ENCODE results near the gene RNGTT. TPM values are rescaled to one million over a fixed set of nuclear protein-coding genes. Genes with fewer than 3 reads are reported as not detected.

The RNGTT gene
- total and polyA plus RNA-seq, 10 of the 15 experiments (the other 5 are each of a cell fraction or from before 2014, with no cell fraction given) = 7.7 to 30.4 (median 22.2) TPM

DNA sequence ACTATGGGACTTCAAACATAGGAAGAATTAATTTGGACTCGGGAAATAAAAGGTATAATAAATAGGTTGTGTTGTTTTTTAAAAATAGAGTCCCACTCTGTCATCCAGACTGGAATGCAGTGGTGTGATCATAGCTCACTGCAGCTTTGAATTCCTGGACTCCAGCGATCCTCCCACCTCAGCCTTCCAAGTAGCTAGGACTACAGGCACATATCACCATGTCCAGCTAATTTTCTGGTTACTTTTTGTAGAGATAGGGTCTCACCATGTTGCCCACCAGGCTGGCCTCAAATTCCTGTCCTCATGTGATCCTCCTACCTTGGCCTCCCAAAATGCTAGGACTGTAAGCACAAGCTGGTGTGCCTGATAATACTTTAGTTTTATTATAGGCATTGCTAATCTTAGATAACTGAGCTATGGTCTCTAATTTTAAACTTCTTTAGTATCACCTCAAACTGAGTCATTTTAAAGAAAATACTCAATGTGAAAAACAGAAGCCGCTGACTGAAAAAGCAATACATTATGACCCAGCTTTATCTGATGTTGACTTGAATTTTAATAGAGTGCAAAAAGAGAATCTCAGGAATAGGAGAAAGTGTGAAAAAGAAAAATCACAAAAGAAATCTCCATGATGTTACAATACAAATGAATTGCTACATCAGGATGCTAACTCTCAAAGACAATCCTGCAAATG is 251.0 kb downstream of the RNGTT start:
- peaks cover 5% of the 10 kb centered on the region; the same call in 1 of the 2 replicates for H3K4me1 ChIP-seq (ENCODE audit: control insufficient read depth, insufficient read depth, low read length)
- BruUV-seq (replicated peaks) = no TSS peak
- no peak overlapping the region for H3K27ac ChIP-seq (ENCODE audit: control insufficient read depth, insufficient read depth)
- intact Hi-C loops (cut with micrococcal nuclease; ENCODE audit: unreplicated experiment) = no loop called here
- DNase-seq (ENCODE audit: low read depth, low spot score) (no peak), ATAC-seq (no peak), FAIRE-seq (no peak)
- no peaks in the 10 kb centered on the region for H3K79me2 ChIP-seq (ENCODE audit: control insufficient read depth, insufficient read depth, low read length)
- TF ChIP-seq ZSCAN29 (IDR thresholded peaks at IDR 0.05) (no peak), CBX5 (IDR thresholded peaks at IDR 0.05; ENCODE audit: low read depth) (no peak), RUNX3 (IDR thresholded peaks at IDR 0.05; ENCODE audit: low read length) (peak; percentile 10; the same call in 1 of the 2 replicates), MEF2A (IDR thresholded peaks at IDR 0.05; ENCODE audit: insufficient read depth, low read depth, low read length) (0 out of 2 replicates have a peak, but pooled peaks have one; percentile 37), SIX5 (IDR thresholded peaks at IDR 0.05; ENCODE audit: low read depth, low read length, severe bottlenecking) (no peak), WRNIP1 (IDR thresholded peaks at IDR 0.05; ENCODE audit: borderline replicate concordance, low read depth, low read length) (no peak), JUNB (IDR thresholded peaks at IDR 0.05) (peak; percentile 70), NFIC (IDR thresholded peaks at IDR 0.05; ENCODE audit: low read depth, low read length) (peak; percentile 48; the same call in 1 of the 2 replicates)
- RAD21 ChIA-PET (ENCODE audit: unreplicated experiment) = interaction anchor here (0.6 to 4.6 kb wide), 3 partner anchors 15 to 156 kb away, joined by 3 to 14 read pairs (median 3); no protein-coding TSS in a partner anchor
- no peak overlapping the region for H3K4me3 ChIP-seq
- peaks cover 0 to 3% of the 10 kb centered on the region in 2 experiments; a peak in 2 of 4 replicates for H3K36me3 ChIP-seq (ENCODE audit: control insufficient read depth in 2 of 2, insufficient read depth in 2 of 2, low read length in 1 of 2)
- no peak overlapping the region for H3K4me2 ChIP-seq (ENCODE audit: control insufficient read depth, insufficient read depth)
- POLR2A ChIA-PET = no interaction called here
- no peak overlapping the region for H2AFZ ChIP-seq (ENCODE audit: control insufficient read depth, low read depth, low read length)
- SMC1A ChIA-PET (ENCODE audit: uncharacterized antibody, unreplicated experiment) = interaction anchor here (0.7 to 2.5 kb wide), 8 partner anchors 9 to 212 kb away, joined by 3 to 12 read pairs (median 4); no protein-coding TSS in a partner anchor
- no peaks in the 10 kb centered on the region for H3K27me3 ChIP-seq (replicated peaks in 1 of 2; ENCODE audit: control insufficient read depth in 2 of 2, insufficient read depth in 2 of 2, low read length in 1 of 2)
- no peaks in the 10 kb centered on the region for H4K20me1 ChIP-seq (ENCODE audit: control insufficient read depth, insufficient read depth)
- CTCF ChIA-PET = no interaction called here
- peaks cover 9% of the 10 kb centered on the region; the same call in 2 of the 3 replicates for H3K9me3 ChIP-seq (replicated peaks; ENCODE audit: control insufficient read depth, insufficient read depth, low read length)
- in situ Hi-C loops (cut with MboI) = no loop called here
- no peak overlapping the region for H3K9ac ChIP-seq (ENCODE audit: control insufficient read depth, insufficient read depth, low read length)
- 85% methylated on average over 3 of the region's 3 CpGs for WGBS (ENCODE audit: insufficient coverage, insufficient replicate concordance, low lambda C conversion rate, missing lambda C conversion rate)
